ENCODE data around the gene ZNHIT2. TPM values are rescaled to one million over a fixed set of nuclear protein-coding genes. Genes with fewer than 3 reads are reported as not detected.

The ZNHIT2 gene
- total and polyA plus RNA-seq, 10 of the 15 experiments (the other 5 are each of a cell fraction or from before 2014, with no cell fraction given), result 0.24 to 20.4 (median 15.5) TPM; not detected in 1

DNA sequence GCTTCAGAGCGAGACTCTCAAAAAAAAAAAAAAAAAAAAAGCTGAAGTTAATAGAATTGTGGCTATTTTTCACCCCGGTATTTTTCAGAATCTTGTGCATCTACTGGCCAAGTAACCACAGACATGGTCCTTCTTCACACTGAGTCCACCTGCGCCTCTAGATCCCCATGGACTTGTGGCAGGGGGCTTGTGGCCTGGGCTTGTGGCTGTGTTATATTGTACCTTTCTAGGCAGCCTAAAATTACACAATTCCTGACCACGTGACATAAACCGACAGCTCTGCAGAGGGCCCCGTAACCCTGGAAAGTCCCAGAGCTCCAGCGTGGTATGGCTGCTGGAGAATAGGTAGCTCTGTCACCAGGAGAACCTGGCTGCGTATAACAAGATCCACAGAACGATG is 48.3 kb downstream of the ZNHIT2 start:
- Histone ChIP-seq H4K20me1 (ENCODE audit: control insufficient read depth, insufficient read depth) (no peaks in the 10 kb centered on the region), H3K9me3 (replicated peaks; ENCODE audit: control insufficient read depth, insufficient read depth, low read length) (no peaks in the 10 kb centered on the region), H3K9ac (ENCODE audit: control insufficient read depth, insufficient read depth, low read length) (no peak overlapping the region), H3K4me3 (no peak overlapping the region), H3K36me3 (ENCODE audit: control insufficient read depth in 2 of 2, insufficient read depth in 2 of 2, low read length in 1 of 2) (no peaks in the 10 kb centered on the region), H2AFZ (ENCODE audit: control insufficient read depth, low read depth, low read length) (no peak overlapping the region), H3K4me1 (ENCODE audit: control insufficient read depth, insufficient read depth, low read length) (peaks cover 11% of the 10 kb centered on the region), H3K27ac (ENCODE audit: control insufficient read depth, insufficient read depth) (no peak overlapping the region), H3K4me2 (ENCODE audit: control insufficient read depth, insufficient read depth) (no peak overlapping the region), H3K27me3 (replicated peaks in 1 of 2; ENCODE audit: control insufficient read depth in 2 of 2, insufficient read depth in 2 of 2, low read length in 1 of 2) (no peaks in the 10 kb centered on the region), H3K79me2 (ENCODE audit: control insufficient read depth, insufficient read depth, low read length) (no peaks in the 10 kb centered on the region)
- intact Hi-C loops (cut with micrococcal nuclease; ENCODE audit: unreplicated experiment), result no loop called here
- 17% methylated on average over 8 of the region's 9 CpGs for WGBS (ENCODE audit: insufficient coverage, insufficient replicate concordance, low lambda C conversion rate, missing lambda C conversion rate)
- ChIA-PET CTCF (interaction anchor here (1.4 to 2.0 kb wide), 4 partner anchors 10 to 54 kb away, joined by 3 to 6 read pairs (median 5); partner anchors contain the start of gene SAC3D1), POLR2A (interaction anchor here (0.6 to 2.3 kb wide), 8 partner anchors 9 to 169 kb away, joined by 3 to 9 read pairs (median 5); partner anchors contain the start of gene SAC3D1), RAD21 (ENCODE audit: unreplicated experiment) (interaction anchor here (0.9 kb wide), 1 partner anchor 10 kb away, joined by 3 read pairs; no protein-coding TSS in a partner anchor), SMC1A (ENCODE audit: uncharacterized antibody, unreplicated experiment) (interaction anchor here (0.8 to 2.1 kb wide), 5 partner anchors 9 to 40 kb away, joined by 4 to 9 read pairs (median 5); partner anchors contain the start of gene SAC3D1)
- in situ Hi-C loops (cut with MboI), result no loop called here
- no peak for ATAC-seq
- DNase-seq (ENCODE audit: low read depth, low spot score), result no peak
- BruUV-seq (replicated peaks), result no TSS peak
- TF ChIP-seq ZNF384 (IDR thresholded peaks at IDR 0.05; ENCODE audit: borderline replicate concordance, low read depth, low read length), result peak; percentile 38; the same call in 1 of the 2 replicates
- TF ChIP-seq IRF5 (IDR thresholded peaks at IDR 0.05; ENCODE audit: borderline replicate concordance), result no peak
- no peak for FAIRE-seq

- intact Hi-C loops (cut with micrococcal nuclease; ENCODE audit: unreplicated experiment), result no loop called here
- Histone ChIP-seq H3K27me3 (replicated peaks in 1 of 2; ENCODE audit: control insufficient read depth in 2 of 2, insufficient read depth in 2 of 2, low read length in 1 of 2) (no peaks in the 10 kb centered on the region), H3K79me2 (ENCODE audit: control insufficient read depth, insufficient read depth, low read length) (no peaks in the 10 kb centered on the region), H3K9me3 (replicated peaks; ENCODE audit: control insufficient read depth, insufficient read depth, low read length) (no peaks in the 10 kb centered on the region), H3K36me3 (ENCODE audit: control insufficient read depth in 2 of 2, insufficient read depth in 2 of 2, low read length in 1 of 2) (no peaks in the 10 kb centered on the region), H3K4me2 (ENCODE audit: control insufficient read depth, insufficient read depth) (peak overlapping the region; percentile 62), H3K4me1 (ENCODE audit: control insufficient read depth, insufficient read depth, low read length) (peaks cover 10% of the 10 kb centered on the region), H3K27ac (ENCODE audit: control insufficient read depth, insufficient read depth) (peak overlapping the region; percentile 54), H2AFZ (ENCODE audit: control insufficient read depth, low read depth, low read length) (peak overlapping the region; percentile 61), H3K4me3 (peak overlapping the region; percentile 24; the same call in 1 of the 2 replicates), H3K9ac (ENCODE audit: control insufficient read depth, insufficient read depth, low read length) (no peak overlapping the region), H4K20me1 (ENCODE audit: control insufficient read depth, insufficient read depth) (no peaks in the 10 kb centered on the region)
- CTCF ChIA-PET, result interaction anchor here (1.0 kb wide), 1 partner anchor 14 kb away, joined by 5 read pairs; no protein-coding TSS in a partner anchor
- FAIRE-seq, result no peak
- no TSS peak for BruUV-seq (replicated peaks)
- SMC1A ChIA-PET (ENCODE audit: uncharacterized antibody, unreplicated experiment), result no interaction called here
- in situ Hi-C loops (cut with MboI), result no loop called here
- WGBS (ENCODE audit: insufficient coverage, insufficient replicate concordance, low lambda C conversion rate, missing lambda C conversion rate), result 17% methylated on average over 10 of the region's 10 CpGs
- RAD21 ChIA-PET (ENCODE audit: unreplicated experiment), result no interaction called here
- DNase-seq (ENCODE audit: low read depth, low spot score), result no peak
- POLR2A ChIA-PET, result interaction anchor here (0.8 kb wide), 2 partner anchors 8 to 15 kb away, joined by 3 read pairs; no protein-coding TSS in a partner anchor
- ATAC-seq, result peak; percentile 81
- TF ChIP-seq NFIC (IDR thresholded peaks at IDR 0.05; ENCODE audit: low read depth, low read length) (no peak), ZNF592 (IDR thresholded peaks at IDR 0.05) (no peak), CREB1 (IDR thresholded peaks at IDR 0.05; ENCODE audit: low read depth) (no peak), CEBPB (IDR thresholded peaks at IDR 0.05; ENCODE audit: borderline replicate concordance in 1 of 2, low read depth in 2 of 2, low read length in 2 of 2) (no peak), RAD51 (IDR thresholded peaks at IDR 0.05) (no peak), RUNX3 (IDR thresholded peaks at IDR 0.05; ENCODE audit: low read length) (peak; percentile 69; the same call in 1 of the 2 replicates), RB1 (IDR thresholded peaks at IDR 0.05; ENCODE audit: borderline replicate concordance) (no peak), PAX5 (IDR thresholded peaks at IDR 0.05; ENCODE audit: borderline replicate concordance, low read depth, low read length) (peak; percentile 47; the same call in 1 of the 2 replicates), IKZF1 (conservative IDR thresholded peaks at IDR 0.05) (peak; percentile 62), IRF4 (IDR thresholded peaks at IDR 0.05; ENCODE audit: low read depth, low read length) (0 out of 2 replicates have a peak, but pooled peaks have one; percentile 42)
These were observed 50.1 kb downstream of the ZNHIT2 start for GRCh38 chr11:65067446-65067845.

All from GM12878 (cell line).